Lower lobe of right lung (tissue), 2 donors: Measurements from ENCODE around the gene SNRPD1. TPM values are rescaled to one million over a fixed set of nuclear protein-coding genes. Genes with fewer than 3 reads are reported as not detected.

ENCODE experiments used
- ATAC-seq, 2 donors: fragments of 200-7000 bp; cut with Tn5 transposase; one replicate each; pipeline ENCODE4 v1.9.1; 2020 to 2022; ENCODE audit warnings: mild to moderate bottlenecking in 2 of 2, moderate library complexity in 2 of 2
- DNase-seq: peaks from one replicate; pipeline ENCODE4 v3.0.0-alpha.2; 2020
- H3K27ac ChIP-seq: fragments of 200-600 bp; one replicate; pipeline ENCODE4 v1.8.0; 2022
- H3K27me3 ChIP-seq: fragments of 200-600 bp; one replicate; pipeline ENCODE4 v1.8.0; 2022; ENCODE audit warnings: low read depth
- H3K36me3 ChIP-seq: fragments of 200-600 bp; one replicate; pipeline ENCODE4 v1.8.0; 2022; ENCODE audit warnings: mild to moderate bottlenecking
- H3K4me1 ChIP-seq: fragments of 200-600 bp; one replicate; pipeline ENCODE4 v1.8.0; 2022
- H3K4me3 ChIP-seq: fragments of 200-600 bp; one replicate; pipeline ENCODE4 v1.8.0; 2022; ENCODE audit warnings: mild to moderate bottlenecking
- H3K9me3 ChIP-seq: fragments of 200-600 bp; one replicate; pipeline ENCODE4 v1.8.0; 2022
- CTCF ChIP-seq: fragments of 200-600 bp; IDR thresholded peaks from one replicate; pipeline ENCODE4 v1.8.0; 2022; ENCODE audit warnings: antibody characterized with exemption, mild to moderate bottlenecking
- intact Hi-C: fragments of 100-400 bp; cut with DNase I; formaldehyde crosslinking; loops from one replicate; pipeline ENCODE4 v1.11.0; 2022
- total RNA-seq: library from RNA; stranded (reverse); fragmentation: NEBNext Ultra II Directional; extraction: Animal tissue kit (Norgen Biotek cat#: 25700); gene quantifications from one replicate; pipeline ENCODE4 v1.2.1, GENCODE V29; 2021
- donor health status: DM: no; HTN: yes; CAD: no; lungs with severe emphysema.

The SNRPD1 gene
- total RNA-seq, 1 donor from 2014 or later = 29.3 TPM

GRCh38 chr18:21650311-21650710, 38.2 kb downstream of the SNRPD1 start:
- ATAC-seq = no peak
- TF ChIP-seq CTCF = no peak
- intact Hi-C loops = no loop called here
- H3K4me3 ChIP-seq = no peak overlapping the region
- no peaks in the 10 kb centered on the region for H3K9me3 ChIP-seq
- no peaks in the 10 kb centered on the region for H3K27me3 ChIP-seq
- no peak for DNase-seq
- H3K27ac ChIP-seq = no peak overlapping the region
- no peaks in the 10 kb centered on the region for H3K4me1 ChIP-seq
- H3K36me3 ChIP-seq = no peaks in the 10 kb centered on the region

- intact Hi-C loops = no loop called here
- no peaks in the 10 kb centered on the region for H3K9me3 ChIP-seq
- H3K36me3 ChIP-seq = peaks cover 6% of the 10 kb centered on the region
- no peaks in the 10 kb centered on the region for H3K27me3 ChIP-seq
- H3K27ac ChIP-seq = no peak overlapping the region
- no peak for DNase-seq
- no peaks in the 10 kb centered on the region for H3K4me1 ChIP-seq
- no peak for TF ChIP-seq CTCF
- no peak overlapping the region for H3K4me3 ChIP-seq
- ATAC-seq = no peak
Observed at GRCh38 chr18:21652073-21652472, 40.0 kb downstream of the SNRPD1 start.

- ATAC-seq (no peak), DNase-seq (no peak)
- H3K27me3 ChIP-seq = no peaks in the 10 kb centered on the region
- H3K27ac ChIP-seq = no peak overlapping the region
- H3K36me3 ChIP-seq = peaks cover 17% of the 10 kb centered on the region
- H3K9me3 ChIP-seq = no peaks in the 10 kb centered on the region
- no peak overlapping the region for H3K4me3 ChIP-seq
- no peak for TF ChIP-seq CTCF
- H3K4me1 ChIP-seq = no peaks in the 10 kb centered on the region
- intact Hi-C loops = no loop called here
Observed at GRCh38 chr18:21653361-21653760, 41.2 kb downstream of the SNRPD1 start.

- Histone ChIP-seq H3K27ac (no peak overlapping the region), H3K4me1 (no peaks in the 10 kb centered on the region), H3K27me3 (no peaks in the 10 kb centered on the region), H3K9me3 (no peaks in the 10 kb centered on the region), H3K36me3 (peaks cover 18% of the 10 kb centered on the region), H3K4me3 (no peak overlapping the region)
- intact Hi-C loops = no loop called here
- no peak for TF ChIP-seq CTCF
- no peak for DNase-seq
- ATAC-seq = no peak
Observed at GRCh38 chr18:21656402-21656801, 44.3 kb downstream of the SNRPD1 start.

- DNase-seq (no peak), ATAC-seq (no peak)
- H3K9me3 ChIP-seq = no peaks in the 10 kb centered on the region
- no peaks in the 10 kb centered on the region for H3K27me3 ChIP-seq
- intact Hi-C loops = no loop called here
- no peak for TF ChIP-seq CTCF
- peaks cover 27% of the 10 kb centered on the region for H3K36me3 ChIP-seq
- H3K4me1 ChIP-seq = no peaks in the 10 kb centered on the region
- H3K27ac ChIP-seq = no peak overlapping the region
- no peak overlapping the region for H3K4me3 ChIP-seq
Observed at GRCh38 chr18:21660078-21660477, 48.0 kb downstream of the SNRPD1 start.

GRCh38 chr18:21662581-21662980, 50.5 kb downstream of the SNRPD1 start:
- Histone ChIP-seq H3K4me3 (no peak overlapping the region), H3K4me1 (no peaks in the 10 kb centered on the region), H3K9me3 (no peaks in the 10 kb centered on the region), H3K36me3 (peaks cover 18% of the 10 kb centered on the region), H3K27me3 (no peaks in the 10 kb centered on the region), H3K27ac (no peak overlapping the region)
- TF ChIP-seq CTCF = no peak
- ATAC-seq (no peak), DNase-seq (no peak)
- intact Hi-C loops = no loop called here
